Mucosa of gallbladder (tissue), 1 donor: ENCODE measurements around the gene FYB2. TPM values are rescaled to one million over a fixed set of nuclear protein-coding genes. Genes with fewer than 3 reads are reported as not detected.

Experiments
- DNase-seq: peaks from one replicate; pipeline ENCODE4 v3.0.0-alpha.2; 2020; ENCODE audit warnings: low spot score
- total RNA-seq: library from RNA; stranded (reverse); gene quantifications from one replicate; pipeline ENCODE4 v1.2.1, GENCODE V29; 2021
- donor health status: DM: no; HTN: no; CAD: no.

Gene FYB2
- total RNA-seq, 1 donor from 2014 or later: not detected

GRCh38 chr1:56715156-56715555 lies 104.0 kb downstream of the FYB2 start:
- DNase-seq: no peak

DNA sequence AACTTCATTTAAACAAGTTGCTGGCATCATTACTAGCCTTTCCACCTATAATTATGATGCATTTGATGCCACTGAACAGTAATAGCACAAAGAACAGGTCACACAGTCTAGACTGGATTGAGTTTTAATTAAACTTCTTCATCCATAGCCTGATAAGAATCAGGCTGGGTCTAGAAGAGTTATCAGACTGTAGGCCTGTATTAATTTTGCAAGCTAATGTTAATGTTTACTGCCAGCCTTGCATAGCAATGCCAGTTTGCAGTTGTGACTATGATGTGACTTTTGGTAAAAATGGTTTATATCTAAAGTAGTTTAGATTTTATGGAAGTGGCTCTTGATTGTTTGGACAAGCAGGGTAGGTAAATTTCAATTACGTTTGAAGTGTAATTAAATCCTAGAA lies 106.1 kb downstream of the FYB2 start:
- no peak for DNase-seq

- no peak for DNase-seq
Measured at GRCh38 chr1:56712150-56712549, 107.1 kb downstream of the FYB2 start.

GRCh38 chr1:56710646-56711045 lies 108.6 kb downstream of the FYB2 start:
- DNase-seq: no peak

- DNase-seq: no peak
Measured at GRCh38 chr1:56709995-56710394, 109.2 kb downstream of the FYB2 start.

- no peak for DNase-seq
Measured at GRCh38 chr1:56709269-56709880, 109.8 kb downstream of the FYB2 start.

DNA sequence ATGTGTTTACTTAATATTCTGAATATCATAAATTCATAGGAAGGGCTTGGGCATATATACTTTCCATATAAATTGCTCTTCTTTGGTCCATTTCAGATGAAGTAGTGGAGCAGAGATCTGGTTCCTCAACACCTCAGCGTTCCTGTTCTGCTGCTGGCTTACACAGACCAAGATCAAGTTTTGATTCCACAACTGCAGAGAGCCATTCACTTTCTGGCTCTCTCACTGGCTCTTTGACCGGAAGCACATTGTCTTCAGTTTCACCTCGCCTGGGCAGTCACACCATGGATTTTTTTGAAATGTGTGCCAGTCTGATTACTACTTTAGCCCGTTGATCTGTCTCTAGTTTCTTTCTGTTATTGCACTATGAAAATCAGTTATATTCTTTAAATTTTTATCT lies 111.8 kb downstream of the FYB2 start:
- DNase-seq: no peak

GRCh38 chr1:56703747-56704146 lies 115.5 kb downstream of the FYB2 start:
- DNase-seq: no peak

DNA sequence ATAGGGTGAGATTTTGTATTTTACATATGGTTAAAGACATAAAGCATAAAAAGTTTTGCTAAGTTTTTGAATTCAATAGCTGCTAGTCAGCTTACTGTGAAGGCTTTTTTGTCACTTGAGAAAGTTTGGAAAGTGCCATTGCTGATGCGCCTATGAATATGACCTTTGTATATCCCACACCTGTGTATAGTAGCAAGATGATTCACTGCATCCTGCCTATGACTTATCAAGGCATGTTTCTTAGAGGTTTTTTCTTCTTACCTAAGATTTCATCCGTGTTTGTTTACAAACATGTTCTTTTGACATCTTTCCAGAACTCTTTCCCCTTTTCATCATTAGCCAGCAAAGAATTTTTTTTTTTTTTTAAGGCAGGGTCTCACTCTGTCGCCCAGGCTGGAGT lies 122.5 kb downstream of the FYB2 start:
- no peak for DNase-seq

- no peak for DNase-seq
Measured at GRCh38 chr1:56688522-56689026, 130.6 kb downstream of the FYB2 start.

- no peak for DNase-seq
Measured at GRCh38 chr1:56686169-56686568, 133.0 kb downstream of the FYB2 start.

- DNase-seq: no peak
Measured at GRCh38 chr1:56683569-56683968, 135.6 kb downstream of the FYB2 start.

GRCh38 chr1:56676571-56677035 lies 142.6 kb downstream of the FYB2 start:
- no peak for DNase-seq

DNA sequence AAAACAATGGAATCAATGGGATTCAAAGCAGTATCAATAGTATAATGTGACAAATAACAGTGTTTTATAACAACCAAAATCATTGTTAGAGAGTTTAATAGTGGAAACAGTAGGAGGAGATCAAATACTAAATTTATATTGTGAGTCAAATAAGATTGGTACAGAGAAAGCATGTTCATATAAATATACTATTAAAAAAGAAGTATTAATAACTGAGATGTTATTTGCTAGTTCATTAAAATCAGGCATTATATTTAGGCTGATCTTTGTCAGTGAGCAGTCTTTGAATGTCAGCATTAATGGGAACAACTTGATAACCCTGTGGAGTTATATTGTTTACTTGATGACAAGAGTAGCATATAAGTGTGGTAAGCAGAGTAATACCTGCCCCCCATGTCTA lies 143.4 kb downstream of the FYB2 start:
- no peak for DNase-seq

- DNase-seq: no peak
Measured at GRCh38 chr1:56672579-56672978, 146.6 kb downstream of the FYB2 start.

- DNase-seq: no peak
Measured at GRCh38 chr1:56671542-56671941, 147.7 kb downstream of the FYB2 start.

DNA sequence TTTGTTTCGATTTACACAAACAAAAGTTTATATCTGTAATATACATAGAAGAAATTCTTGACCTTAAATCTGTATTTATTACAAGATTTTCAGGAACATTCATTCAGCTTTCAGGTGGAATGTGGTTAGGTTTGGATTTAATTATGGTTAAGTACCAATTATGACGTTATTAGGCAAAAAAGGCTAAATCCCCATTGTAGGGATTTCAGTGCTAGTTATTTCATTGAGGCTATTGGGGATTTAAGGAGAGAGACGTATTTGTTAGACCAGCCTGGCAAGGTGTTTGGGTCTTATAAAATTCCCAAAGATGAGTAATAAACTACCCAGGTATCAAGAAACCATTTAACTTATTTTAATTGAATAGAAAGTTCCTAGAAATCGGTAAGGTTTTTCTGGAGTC lies 148.1 kb downstream of the FYB2 start:
- DNase-seq: no peak

GRCh38 chr1:56670350-56670749 lies 148.9 kb downstream of the FYB2 start:
- no peak for DNase-seq

Other genes with a start within 250 kb of the FYB2 start
- gene PLPP3, start 239.8 kb downstream of the FYB2 start, total RNA-seq: 68.2 TPM
- gene PRKAA2, start 174.1 kb downstream of the FYB2 start, total RNA-seq: 11.9 TPM
- 10.7 TPM for gene C8A, start 35.4 kb upstream of the FYB2 start, total RNA-seq
- gene C8B, start 146.6 kb upstream of the FYB2 start, total RNA-seq: 1.9 TPM